GM18858 (cell line): ENCODE data around the gene PRKG1.

Experiments used
- ATAC-seq: cut with Tn5 transposase; IDR thresholded peaks from one replicate; pipeline ENCODE4 v1.9.1; 2021; ENCODE audit not compliant: unreplicated experiment

The PRKG1 gene

GRCh38 chr10:51074238-51075028 is at the start of gene PRKG1:
TSS of gene PRKG1 (plus strand) at chr10:51074487.
- no peak for ATAC-seq

GRCh38 chr10:51028420-51028819 is 45.9 kb upstream of the PRKG1 start:
- no peak for ATAC-seq

DNA sequence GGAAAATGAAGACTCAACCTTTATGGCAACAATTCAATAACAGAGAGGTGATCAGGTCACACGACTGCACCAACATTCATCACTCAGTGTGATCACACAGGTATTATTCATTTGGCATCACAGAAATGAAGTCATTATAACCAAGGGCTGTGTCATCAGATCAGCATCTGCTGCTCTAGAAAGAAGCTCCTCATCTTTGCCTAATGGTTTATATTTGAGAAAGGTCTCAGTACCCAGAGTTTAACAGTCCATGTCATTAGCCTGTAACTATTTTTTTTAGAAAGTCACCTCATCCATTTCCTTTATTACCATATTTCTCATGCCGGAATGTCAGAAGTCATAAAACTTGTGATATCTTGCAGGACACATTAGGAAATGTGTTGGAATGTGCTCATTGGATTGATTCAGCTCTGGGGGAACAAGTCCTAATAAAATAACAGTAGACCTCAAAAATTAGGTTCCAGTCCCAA is 45.1 kb upstream of the PRKG1 start:
- ATAC-seq: no peak

DNA sequence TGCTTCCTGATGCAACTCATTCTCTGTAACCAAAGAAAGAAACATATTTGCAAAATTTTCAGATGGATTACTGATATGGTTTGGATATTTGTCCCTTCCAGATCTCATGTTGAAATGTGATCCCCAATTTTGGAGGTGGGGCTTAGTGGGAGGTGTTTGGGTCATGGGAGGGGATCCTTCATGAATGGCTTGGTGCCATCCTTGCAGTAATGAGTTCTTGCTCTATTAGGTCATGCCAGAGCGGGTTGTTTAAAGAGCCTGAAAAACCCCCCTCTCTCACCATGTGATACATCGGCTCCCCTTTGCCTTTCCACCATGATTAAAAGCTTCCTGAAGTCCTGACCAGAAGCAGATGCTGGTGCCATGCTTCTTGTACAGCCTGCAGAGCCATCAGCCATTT is 43.8 kb upstream of the PRKG1 start:
- ATAC-seq: no peak

GRCh38 chr10:51031950-51032349 is 42.3 kb upstream of the PRKG1 start:
- no peak for ATAC-seq

DNA sequence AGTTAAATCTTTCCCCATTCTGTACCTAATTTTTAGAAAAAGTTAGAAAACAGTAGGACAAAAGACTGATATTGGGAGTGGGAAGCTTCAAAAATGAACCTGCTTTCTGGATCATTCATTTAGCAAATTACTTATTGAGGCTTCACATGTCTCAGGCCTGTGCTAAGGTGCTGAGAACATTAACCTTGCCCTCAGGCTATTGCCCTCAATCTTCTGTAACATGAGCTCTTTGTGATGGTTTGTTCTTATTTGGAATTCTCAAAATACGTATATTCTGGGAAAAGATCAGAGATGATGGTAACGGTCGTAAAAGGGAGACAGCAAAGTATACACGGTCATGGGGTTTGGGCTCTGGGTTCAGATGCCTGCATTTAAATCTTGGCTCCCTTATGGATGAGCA is 39.5 kb upstream of the PRKG1 start:
- ATAC-seq: no peak

- no peak for ATAC-seq
Measured at GRCh38 chr10:51035344-51035743, 38.9 kb upstream of the PRKG1 start.

DNA sequence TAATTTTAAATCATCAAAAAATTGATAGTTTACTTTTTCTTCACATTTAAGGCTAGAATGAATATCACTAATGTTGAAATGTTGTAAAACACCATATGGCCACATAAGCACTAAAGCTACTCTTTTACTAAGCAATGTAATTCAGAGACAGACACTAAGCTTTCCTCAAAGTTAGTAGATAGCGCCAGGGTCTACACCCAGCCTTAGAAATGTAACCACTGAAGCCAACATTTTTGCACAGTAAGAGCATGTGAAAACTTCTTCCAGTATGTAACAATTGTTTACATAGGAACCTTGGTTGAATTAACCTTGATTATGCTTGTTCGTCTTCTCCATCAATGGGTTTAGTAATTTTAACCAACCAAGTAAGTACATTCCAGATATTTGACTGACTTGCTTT is 28.4 kb upstream of the PRKG1 start:
- ATAC-seq: no peak

DNA sequence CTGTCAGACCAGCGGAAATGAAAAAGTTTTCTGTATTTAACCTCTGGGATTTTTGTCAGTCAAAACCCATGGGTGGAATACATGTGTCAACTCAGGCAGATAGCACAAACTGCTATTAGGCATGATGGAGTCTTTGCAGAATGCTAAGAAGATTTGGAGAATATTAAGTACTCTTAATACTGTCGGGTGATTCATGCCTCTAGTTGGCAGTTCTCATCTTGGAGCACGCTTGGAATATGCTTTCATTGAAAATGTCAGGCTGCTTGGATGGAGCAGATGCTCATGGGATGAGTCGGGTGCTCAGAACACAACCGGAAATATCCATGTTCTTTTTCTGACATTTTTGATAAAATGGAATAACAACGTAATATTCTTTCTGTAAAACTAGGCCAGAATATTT is 27.6 kb upstream of the PRKG1 start:
- no peak for ATAC-seq

DNA sequence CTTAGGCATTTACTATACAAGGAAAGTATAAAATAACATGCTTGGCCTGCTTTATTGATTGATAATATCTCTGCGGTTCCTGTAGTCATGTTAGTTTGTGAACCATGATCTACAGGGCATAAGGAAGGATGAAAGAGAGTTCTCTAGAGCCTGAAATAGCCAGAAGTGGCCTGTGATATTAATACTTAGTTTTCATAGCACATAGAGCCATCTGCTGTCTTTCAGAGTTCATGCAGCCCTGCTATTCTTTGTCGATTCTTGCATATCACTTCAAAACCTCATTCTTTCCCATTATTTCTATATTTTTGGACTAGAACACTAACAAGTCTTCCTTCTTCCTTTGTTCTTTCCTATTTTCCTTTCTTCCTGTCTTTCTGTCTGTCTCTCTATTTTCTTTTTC is 26.4 kb upstream of the PRKG1 start:
- ATAC-seq: no peak

DNA sequence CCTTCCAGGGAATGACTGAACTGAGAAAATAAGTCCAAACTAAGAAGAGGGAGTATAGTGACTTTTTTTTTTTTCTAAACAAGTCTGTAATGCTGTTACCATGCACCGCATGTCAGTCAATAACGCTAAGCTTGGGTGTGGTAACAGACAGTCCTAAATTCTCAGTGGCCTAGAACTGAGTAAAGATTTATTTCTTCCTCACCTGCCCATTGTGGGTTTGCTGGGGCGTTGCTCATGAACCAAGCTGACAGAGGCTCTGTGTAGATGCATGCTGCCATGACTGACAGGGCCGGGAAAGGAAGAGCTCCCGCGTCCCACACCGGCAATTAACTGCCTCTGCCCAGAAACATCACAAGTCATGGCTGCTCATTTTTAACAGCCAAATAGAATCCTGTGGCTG is 25.5 kb upstream of the PRKG1 start:
- ATAC-seq: no peak

- ATAC-seq: no peak
Measured at GRCh38 chr10:51052163-51052562, 22.1 kb upstream of the PRKG1 start.

- no peak for ATAC-seq
Measured at GRCh38 chr10:51057925-51058324, 16.4 kb upstream of the PRKG1 start.

DNA sequence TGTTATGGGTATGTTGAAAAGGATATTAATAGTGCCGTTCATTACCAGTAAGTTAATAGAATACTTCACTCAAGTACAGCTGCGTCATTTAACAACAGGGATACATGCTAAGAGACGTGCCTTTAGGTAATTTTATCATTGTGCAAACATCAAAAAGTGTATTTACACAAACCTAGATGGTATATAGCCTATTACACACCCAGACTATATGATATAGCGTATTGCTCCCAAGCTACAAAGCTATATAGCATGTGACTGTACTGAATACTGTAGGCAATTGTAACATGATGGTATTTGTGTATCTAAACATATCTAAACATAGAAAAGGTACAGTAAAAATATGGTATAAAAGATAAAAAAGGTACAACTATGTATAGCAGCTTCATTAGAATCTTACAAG is 11.1 kb upstream of the PRKG1 start:
- no peak for ATAC-seq

DNA sequence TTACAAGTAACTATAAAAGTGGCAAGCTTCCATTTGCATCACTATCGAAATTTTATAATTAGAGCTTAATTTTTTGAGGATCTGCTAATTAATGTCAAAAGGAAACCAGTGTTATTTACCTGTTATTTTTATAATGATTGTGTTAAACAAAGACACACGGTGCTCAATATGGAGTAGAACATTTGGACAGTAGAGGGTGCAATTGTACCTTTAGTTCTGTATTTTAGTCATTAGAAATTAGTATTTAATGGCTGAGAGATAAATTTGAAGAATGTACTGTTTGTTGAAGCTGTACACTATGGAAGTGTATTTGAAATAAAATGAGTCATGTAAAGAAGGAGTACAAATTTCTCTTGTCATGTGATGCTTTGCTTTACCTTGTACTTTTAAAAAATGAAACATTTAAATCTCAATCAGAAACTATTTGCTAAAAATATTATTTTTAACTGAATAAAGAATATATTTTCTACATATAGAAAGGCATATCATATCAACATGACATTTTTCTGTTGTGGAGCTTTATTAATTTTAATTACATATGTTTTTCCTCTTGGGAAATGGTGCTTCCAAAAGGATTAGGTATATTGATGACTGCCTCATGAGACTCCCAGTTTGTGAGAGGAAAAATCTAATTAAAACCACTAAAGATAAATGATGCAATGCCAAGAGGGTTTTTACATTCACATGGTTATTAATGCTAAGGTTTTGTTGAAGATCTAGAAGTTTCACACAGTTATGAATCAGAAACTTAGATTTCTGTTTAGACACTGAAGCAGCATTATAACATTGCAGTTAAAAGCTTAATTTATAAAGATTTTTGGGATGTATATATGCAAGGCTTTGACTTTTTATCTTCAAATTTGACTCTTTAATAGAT is 10.4 kb upstream of the PRKG1 start:
- no peak for ATAC-seq

GRCh38 chr10:51066231-51066630 is 8.1 kb upstream of the PRKG1 start:
- no peak for ATAC-seq

DNA sequence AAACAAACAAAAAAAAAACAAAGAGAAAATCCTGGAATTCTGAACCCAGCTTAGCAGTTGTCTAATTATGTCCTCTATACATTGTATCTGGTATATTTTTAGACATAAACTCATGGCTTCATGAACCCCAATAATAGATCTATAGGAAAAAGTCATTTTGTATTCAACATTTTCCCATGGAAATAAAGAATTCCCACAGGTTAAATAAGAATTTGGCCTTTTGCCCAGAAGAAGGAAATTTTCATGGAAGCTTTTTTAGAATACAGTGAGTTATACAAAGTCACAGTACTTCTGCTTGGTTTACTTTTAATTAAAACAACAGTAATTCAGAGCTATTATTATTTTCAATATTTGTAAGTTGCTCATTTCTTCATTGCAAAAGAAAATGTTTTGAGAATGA is 2.1 kb upstream of the PRKG1 start:
- ATAC-seq: no peak

DNA sequence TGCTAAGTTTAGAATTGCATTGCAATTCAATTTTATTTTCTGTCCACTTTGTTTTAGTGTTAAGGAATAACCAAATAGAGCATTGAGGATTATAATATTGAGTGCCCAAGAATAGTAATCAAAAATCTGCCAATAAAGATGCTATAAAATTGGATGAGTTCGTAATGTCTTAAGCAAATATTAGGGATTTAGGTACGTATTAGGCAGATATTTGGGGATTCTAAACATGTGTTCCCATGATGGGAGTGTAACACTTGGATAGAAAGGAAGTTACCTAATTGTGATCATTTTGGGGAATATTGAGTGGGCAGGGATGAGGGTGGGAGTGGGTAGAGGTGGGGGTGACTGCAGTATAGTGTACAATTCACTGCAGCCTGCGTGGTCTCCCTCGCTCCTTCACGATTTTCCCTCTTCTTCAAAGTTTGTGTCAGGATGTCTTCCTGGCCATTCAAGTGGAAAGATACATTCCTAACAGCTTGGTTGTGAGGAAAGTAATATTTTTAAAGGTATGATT is 1.3 kb upstream of the PRKG1 start:
- no peak for ATAC-seq

DNA sequence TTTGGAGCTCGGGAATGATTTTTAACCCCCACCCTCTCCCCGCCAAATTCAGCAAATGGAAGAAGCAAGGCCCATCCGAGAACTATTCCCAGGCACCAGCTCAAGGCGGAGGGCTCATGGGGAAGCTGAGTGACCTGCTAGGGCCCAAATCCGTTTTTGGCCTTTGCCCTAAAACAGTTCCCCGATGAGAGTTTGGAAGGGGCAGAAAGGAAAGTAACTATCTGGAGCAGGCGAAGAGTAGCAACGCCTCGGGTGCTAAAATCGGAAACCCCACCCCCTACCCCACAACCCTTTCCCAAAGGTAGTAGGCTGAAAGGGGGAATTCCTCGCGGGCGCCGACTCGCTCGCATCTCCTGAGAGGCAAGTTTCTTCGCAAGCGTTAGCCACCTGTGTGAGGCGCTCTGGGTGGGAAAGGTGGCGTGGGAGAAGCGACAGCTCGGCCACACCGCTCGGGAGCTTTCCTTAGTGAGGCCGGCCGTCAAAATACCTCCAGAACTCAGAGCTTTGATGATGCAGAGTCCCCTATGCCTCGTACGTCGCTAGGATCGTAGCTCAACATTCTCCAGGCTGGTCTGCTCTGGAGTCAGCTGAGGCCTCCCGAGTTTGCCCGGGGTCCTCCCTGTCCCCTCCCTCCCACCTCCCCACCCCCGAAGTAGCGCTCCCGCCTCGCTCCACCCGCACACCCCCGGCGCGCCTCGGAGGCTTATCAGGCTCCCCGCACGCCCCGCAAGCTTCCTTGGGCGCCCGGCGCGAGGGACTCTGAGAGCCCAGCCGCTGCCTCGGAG is 642 bp upstream of the PRKG1 start:
- no peak for ATAC-seq

DNA sequence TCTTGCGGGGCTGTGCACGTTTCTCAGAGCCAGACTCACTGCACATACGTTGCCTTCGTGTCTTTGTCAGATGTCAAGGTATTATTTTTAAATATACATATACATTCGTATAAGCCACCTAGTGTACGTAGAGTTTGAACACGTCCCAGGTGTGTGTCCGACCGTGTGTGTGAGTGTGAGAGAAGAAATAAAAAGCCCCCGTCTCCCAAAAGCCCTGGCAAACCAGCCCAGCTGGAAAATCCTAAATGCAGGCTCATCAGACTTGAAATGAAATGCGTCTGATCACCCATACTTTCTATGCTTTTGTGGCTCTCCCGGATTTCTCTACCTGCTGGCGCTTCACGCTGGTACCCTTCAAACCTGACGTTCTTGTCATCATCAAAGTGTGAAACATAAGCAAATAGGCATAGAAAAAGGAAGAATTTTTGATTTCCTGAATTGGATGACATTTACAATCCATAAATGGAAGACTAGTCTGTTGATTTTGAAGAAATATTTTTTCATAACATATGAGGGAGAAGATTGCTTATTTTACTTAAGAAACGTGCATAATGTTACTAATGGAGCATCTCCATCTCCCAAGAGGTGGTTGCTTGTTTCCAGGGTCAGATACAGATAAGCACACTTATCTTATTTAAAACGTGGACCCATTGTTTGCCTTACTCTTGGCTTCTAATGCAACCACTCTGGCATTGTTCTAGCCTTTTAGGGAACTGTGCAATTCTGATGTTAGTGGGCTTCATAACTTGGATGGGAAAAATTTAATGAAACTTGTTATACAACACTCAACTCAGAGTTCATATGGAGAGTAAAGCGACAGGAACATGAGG is 971 bp downstream of the PRKG1 start:
- no peak for ATAC-seq
